HG02610 (cell line): Measurements from ENCODE around the gene SEMA7A.

Experiments
- ATAC-seq: cut with Tn5 transposase; IDR thresholded peaks from one replicate; pipeline ENCODE4 v1.9.1; 2021; ENCODE audit warnings: mild to moderate bottlenecking, moderate library complexity; ENCODE audit not compliant: unreplicated experiment

Gene SEMA7A

DNA sequence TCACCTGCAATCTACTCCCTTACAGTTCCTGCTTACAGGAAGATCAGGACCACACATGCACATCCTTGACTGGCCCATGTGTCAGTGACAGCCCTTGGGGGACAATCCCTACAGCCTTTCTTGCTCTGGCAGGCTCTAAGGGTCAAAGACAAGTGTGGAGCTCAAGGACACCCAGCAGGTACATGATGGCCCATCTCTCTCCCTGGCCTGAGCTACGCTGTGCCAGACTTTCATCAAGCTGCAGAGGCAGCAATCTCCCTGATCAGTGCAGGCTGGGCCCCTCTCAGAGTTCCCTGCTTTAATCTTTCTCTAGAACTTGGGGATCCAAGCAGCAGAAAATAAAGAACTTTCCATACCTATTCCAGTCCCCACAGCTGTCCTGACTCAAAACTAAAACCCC lies 2.6 kb downstream of the SEMA7A start:
- no peak for ATAC-seq

DNA sequence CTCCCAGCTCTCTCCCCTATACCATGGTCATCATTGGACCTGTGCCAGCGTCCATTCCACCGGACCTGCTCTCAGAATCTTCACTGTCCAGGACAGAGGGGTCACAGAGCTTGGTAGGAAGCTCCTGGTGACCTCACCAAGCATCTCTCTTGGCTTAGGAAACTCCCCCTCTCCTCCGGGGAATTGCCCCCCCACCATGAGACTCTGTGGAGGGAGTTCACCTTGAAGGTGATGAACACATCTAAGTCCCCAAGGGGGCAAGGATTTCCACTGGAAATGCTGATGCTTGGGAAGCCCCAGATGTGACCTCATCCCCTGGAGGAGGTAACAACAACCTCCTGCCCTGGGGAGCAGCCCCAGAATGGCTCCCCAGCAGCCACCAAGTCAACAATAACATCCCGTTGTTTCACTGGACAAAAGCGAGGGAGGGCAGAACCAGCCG lies 3.2 kb downstream of the SEMA7A start:
- no peak for ATAC-seq

DNA sequence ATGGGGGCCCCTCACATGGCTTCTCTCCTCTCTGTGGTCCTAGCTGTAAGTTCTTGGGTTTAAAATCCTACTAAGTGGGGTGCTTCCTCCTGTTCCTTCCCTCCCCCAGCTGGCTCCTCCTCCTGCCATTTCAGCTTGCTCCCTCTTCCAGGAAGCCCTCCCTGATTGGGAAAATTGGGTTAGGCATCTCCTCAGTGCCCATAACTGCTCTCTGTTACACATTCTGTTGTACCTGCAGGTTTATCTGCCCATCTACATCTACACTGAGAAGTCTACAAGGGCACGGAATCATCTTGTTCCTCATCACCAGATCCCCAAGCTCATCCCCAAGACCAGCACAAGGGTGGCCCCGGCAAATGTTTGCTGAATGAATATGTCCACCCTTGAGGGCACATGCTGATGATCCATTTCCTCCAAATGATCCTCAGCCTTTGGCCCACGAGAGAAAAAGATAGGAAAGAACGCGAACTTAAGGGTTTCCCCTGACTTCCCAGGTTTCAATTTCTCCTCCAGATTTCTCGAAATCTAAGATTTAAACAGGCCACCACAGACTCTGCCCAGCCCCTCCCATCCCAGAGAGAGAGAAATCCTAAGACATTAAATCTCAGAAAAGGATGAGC lies 3.9 kb downstream of the SEMA7A start:
- no peak for ATAC-seq

DNA sequence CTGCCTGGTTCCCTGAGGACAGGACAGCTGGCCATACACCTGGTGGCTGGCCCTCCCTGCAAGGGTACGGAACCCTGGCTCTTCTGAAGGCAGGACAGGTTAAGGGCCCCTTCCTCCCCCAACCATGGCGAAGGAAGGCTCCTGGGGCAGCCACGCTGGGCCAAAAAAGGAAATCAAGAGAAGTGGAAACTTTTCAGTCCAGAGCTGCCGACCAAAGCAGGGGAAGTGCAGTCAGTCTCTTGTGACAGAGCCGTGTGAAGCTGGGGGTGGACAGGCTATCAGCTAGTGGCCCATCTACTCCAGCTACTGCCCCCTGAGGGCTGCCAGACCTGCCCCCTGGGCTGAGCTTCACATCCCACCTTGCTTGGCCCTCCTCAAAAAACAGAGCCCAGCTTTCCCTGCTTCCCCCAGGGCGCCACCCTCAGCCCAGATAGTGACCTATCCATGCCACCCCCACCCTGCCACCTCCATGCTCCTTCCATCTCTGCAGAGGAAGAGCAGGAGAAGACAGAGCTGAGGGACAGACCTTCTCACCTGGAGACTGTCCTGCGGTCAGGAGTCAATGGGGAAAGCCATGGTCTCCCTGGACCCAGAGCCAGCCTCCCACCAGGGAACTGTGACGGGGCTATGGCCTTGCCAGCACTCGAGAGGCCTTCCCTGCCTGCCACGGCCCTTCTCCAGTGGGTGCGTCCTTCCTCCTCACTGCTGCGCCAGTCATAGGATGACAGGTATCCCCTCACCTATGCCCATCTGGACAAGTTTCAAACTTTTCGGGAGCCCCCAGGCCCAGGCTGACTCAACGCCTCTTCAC lies 4.6 kb downstream of the SEMA7A start:
- ATAC-seq, result no peak

DNA sequence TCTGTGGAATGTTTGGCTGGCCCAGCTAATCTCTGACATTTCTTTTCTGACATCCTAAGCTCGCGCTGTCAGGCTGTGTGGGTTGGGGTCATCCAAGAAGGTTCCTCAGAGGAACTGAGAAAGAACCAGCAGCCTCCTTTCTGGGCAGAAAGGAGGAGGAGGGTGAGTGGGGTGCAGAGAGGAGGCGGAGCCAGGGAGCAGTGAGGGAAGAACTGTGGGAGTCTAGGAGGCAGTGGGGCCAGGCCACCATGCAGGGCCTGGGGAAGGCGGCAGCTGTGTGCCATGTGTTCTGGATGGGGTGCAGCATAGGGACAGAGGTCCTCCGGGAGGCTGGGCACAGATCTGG lies 5.3 kb downstream of the SEMA7A start:
- no peak for ATAC-seq

DNA sequence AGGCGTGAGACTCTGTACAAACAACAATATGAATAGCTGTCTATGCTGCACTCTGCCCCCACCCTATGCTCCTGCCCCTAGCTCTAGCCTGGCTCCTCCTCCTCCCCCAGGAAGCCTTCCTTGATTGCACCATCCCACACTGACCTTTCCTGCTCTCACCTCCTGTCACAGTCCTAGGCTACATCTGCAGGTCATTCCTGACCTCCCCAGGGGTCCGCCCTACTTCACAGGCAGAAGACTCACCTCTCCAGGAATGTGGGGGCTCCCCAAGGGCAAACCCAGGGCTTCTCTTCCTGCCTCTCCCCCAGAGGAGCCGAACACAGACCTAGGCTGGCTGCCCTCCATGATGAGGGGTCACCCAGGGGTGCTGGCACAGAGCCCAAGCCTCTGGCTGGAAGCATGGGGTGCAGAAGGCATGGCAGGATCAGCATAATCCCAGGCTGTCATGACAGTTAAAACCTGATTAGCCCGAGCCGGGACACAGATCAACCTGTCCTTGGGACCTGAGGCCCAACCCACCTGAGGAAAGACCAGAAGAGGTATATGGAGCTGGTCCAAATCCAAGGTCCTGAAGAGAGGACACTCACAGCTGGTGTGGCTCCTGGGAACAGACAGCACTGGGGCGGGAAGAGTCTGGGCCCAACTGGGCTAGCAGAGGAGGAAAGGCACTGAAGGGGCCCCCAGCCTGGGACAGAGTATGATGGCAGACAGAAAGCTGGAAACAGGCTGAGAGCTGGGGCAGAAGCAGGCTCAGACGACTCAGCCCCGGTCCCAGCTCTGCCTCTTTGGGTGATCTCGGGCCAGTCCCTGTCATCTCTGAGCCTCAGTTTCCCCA lies 5.9 kb downstream of the SEMA7A start:
- no peak for ATAC-seq

DNA sequence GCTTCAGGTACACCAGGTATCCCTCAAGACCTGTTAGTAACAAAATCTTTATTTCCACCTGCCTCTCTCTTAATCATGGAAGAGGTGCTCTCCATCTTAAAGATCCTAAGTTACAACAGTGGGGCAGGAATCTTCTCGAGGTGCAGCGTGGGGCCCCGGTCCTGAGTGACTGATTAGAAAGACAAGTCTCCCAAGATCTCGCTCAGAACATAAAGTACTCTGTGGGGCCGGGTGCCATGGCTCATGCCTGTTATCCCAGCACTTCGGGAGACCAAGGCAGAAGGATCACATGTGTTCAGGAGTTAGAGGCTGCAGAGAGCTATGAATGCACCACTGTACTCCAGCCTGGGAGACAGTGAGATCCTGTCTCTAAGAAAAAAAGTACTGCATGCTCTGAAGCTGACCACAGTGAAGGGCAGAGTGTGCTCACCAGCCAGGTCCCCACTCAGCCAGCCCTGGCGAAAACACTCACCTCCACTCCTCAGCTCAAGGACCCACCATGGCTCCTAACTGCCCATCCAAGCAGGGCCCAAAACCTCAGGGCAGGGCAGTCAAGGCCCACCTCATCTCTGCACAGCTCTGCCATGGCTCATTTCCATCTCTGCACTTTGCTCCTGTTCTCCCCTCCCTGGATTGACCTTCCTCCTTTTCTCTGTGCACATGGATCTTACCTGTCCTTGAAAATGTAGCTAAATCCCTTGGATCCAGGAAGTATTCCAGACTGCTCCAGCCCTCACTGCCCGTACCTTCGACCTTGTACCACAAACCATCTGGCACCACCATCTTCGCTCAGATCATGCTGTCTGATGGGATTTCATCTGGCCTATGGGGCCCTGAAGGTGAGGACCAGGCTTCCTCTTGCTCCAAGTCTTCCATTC lies 7.1 kb downstream of the SEMA7A start:
- ATAC-seq, result no peak

DNA sequence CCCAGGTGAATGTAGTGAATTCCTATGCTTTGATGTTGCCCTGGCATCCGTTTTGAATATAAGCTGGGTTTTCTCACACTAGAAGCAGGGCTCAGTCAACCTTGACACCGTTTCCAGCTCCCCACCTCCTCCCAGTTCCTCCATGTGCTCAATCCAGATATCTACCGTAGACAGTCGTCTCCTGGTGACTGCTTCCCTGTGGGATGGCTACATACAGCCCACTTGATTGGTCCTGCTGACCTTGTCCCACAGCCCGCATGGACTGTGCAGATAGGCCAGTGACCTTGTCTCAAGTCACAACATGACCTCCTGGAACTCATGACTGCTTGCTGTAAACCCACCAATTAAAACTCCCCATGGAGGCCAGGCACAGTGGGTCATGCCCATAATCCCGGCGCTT lies 8.1 kb downstream of the SEMA7A start:
- no peak for ATAC-seq

DNA sequence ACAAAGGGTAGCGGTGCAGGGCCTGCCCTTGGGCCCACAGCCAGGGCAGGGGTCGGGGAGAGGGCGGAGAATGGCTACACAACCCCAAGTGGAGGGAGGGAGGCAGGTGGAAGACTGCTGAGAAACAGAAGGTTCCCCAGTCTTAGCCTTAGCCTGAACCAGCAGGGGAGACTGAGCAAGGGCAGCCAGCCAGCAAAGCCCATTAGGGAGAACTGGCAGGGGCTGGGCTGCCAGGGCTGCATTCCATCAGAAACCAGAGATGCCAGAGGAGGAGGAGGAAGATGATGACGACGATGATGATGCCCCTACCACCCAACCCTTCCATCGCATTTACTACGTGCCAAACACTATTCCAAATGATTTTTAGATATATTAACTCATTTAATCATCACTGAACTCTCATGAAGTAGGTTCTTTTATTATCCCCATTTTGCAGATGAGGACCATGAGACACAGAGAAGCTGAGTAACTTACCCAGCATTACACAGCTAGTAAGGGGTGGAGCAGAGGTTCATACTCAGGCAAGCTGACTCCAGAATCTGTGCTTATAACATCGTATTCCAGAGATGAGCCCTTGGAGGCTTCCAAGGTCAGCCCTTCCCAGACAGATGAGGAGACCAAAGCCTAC lies 8.7 kb downstream of the SEMA7A start:
- no peak for ATAC-seq

DNA sequence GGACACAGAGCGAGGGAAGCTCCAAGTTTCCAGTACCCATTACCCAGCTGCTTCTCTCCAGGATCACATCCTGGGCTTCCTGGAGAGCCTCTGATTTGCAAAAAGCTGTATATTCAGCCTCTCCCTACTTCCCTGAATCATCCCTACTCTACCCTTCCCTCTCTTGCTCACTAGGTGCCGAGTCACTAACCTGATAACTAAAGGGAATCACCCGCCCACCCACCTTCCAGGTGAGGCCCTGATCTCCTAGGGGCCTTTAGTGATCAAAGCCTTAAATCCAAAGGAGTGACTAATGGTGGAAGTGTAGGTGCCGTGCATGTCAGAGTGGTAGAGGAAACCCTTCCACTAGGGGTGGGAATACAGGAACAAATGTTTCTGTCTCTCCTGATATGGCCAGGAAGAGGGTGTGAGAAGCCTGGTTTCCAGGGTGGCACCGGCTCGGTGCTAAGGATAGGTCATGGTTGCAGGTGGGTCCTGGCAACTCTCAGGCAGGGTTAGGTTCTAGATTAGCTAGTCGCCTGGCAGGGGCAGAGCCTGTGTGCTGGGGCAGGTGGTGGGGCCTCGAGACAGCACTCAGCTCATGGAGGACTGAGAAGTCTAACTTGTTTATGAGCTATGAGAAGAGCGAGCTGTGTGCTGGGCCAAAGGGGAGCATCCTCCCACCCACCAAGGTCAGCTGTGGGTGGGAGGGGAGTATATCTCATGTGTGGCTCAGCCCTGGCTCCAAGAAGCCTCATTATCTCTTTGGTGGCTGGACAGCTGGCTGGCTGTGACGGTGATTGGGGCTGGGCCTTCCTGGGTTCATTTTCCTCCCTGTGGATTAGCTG lies 10.1 kb downstream of the SEMA7A start:
- ATAC-seq, result no peak

DNA sequence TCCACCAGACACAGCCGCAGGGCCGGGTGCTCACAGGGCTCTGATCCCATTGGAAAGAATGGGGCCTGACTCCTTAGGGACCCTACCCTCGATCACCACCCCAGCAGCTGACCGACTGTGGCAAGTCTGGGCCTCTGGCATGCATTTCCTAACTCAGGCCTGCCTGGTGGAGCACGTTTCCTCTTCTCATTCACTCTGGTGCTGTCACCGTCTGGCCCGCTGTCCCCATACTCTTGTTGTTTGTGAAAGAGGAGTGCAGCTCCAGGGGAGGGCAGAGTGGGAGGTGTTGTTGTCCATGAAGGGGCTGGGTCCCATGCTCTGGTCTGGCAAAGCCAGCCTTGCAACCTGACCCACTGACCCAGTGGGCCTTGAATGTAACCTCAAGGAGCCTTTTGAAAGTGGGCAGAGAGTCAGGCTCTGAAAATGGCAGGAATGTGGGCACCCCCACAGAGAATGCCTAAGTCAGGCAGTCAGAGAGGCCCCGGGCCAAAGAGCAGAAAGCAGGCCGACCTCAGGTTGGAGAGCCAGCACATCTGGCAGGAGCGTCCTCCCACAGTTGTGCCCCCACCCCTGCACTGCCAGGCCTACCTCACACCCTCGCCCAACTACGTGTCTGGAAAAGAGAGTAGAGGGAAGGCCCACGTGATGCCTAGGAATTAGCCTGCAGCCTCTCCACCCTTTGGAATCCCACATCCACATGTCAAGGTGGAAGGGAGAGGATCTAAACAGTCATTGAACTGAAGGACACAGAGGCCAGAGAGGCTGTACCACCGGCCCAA lies 10.9 kb downstream of the SEMA7A start:
- ATAC-seq, result no peak

DNA sequence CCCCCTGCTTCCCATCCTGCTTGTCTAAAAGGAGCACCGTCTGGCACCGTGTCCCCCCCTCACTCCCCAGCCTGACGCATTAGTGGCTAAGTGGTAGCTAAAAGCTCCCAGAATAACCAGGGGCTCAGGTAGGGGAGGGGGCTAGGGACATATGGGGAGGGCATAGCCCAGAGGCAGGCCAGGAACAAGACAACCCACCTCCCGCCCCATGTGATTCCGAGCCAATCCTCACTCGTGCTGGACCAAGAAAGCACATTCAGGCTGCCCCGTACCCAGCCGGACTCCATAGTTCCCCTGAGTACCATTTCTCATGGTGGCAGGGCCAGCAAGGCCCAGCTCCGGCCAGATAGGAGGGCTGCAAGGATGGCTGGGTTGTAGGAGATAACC lies 11.5 kb downstream of the SEMA7A start:
- no peak for ATAC-seq

DNA sequence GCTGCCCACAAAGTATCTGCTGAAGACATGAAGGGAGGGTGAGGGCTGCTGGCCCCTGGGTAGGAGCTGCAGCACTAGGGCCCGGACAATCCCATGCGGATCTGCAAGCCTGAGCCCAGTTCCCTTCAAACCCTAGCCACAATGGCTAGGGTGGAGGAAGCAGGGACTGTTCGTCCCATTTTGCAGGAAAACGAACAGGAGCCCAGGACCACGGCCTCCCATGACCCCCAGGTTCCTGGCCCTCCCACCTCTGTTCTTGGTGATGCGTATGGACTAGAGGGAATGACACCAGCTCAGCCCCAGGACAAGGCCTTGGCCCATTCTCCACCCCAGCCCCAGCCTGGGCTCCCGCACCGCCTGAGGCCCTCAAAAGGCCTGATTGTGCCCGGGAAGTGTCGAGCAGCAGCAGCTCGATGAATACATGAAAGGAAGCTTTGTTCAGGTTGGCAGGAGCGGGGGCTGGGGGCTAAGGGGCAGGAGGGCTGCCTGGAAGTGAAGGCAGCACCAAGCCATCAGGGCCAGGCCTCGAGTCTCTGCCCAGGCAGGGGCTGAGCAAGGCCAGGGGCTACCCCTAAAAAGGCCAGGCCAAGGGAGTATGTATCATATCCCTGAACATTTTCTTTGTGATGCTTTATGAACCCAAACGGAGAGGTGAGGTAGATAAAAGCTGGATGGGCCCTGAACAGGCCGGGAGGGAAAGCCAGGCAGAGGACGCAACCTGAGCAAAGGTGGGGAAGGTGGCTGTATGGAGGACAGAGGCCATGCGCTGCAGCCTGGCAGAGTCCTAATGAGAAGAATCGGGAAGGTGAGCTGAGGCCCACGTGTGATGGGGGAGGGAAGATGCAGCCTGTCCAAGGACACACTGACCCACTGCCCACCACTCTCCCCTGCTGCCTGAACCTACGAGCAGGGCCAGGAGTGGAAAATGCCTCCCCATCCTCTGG lies 12.2 kb downstream of the SEMA7A start:
- ATAC-seq, result no peak

DNA sequence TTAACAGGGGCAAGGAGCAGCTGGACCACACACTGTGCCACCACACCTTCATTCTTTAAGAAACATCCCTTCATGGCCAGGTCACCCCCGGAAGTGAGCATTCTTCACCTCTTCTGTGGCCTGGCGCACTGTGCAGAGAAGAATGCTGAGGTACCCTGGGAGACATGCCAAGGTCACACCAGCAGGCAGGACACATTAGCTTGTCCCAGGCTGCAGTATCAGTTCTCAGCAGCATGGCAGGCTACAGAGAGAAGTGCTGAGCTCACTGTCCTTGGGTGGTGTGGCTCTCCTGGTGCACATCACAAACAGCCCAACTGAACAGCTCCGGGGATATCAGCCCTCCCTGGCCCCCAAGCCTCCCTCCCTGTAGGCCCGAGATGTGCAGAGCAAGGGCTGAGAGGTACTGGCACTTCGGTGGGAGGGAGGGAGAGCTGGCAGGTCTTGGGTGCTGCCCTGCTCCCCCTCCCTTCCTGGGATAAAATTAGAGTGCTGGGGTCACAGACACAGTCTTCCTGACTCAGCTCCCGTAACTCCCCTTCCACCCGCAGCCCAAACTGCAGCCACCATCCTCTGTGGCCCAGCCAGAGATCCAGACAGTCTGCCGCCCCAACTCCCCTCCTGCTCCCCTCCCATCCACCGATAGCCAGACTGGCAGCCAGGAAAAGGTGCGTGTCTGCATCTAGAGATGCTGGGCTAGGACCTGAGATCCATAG lies 13.4 kb downstream of the SEMA7A start:
- no peak for ATAC-seq

DNA sequence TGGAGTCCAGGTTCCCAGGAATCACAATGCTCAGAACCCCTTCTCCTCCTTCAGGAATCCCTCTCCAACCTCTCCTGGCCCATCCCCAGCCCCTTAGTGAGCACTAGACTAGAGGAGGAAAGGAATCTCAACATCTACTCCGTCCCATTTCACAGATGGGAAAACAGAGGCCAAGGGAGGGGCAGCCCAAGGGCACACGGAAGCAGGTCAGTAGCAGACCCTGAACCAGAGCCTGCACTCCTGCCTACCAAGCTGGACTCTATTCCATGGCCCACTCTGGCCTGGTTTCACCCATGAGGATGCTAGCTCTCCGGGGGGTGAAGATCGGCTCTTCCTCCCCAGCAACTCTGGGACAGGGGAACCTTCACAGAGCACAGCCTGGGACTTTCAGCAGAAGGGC lies 14.3 kb downstream of the SEMA7A start:
- ATAC-seq, result no peak

DNA sequence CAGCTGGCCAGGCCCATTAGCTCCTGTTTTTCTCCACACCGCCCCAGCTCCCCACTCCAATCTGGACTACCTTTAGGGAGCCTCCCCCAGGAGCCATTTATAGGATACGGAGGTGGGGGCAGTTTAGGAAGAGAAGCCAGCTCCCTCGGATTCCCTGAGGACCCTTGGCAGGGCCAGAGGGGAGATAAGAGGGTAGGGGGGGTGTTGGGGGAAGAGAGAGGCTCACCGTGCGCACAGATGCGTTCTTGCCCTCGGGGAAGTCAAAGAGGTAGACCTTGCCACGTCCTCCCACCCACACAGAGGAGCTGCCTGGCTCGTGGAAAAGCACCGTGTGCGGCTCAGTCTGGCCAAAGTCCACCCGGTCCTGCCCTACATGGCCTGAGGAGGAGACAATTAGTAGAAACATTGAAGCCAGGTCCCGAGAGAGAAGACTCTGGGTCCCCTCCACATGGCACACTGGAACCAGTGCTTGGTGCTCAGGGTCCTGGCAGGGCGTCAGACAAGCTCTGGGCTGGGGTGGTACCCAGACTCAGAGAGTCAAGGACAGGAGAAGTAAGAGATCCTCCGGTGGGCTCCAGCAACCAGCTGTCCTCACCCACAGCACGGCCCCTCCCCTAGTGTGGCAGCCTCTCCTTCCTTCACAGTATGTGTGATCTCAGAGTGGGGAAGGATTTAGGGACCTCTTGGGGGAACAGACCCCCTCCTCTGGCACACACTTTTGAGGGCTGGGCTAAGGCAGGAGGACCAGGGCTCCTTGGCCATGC lies 15.0 kb downstream of the SEMA7A start:
- ATAC-seq, result no peak
